NCI-H345 treated with DMSO at 0.1 percent for 48 hours (cell line): Measurements from ENCODE around the gene RCOR2.
"Not testable (repeated sequence)": the region's sequence is repeated elsewhere in the genome, so short reads cannot be mapped to it uniquely, and the experiment has no call there.

Source experiments
- DNase-seq: peaks from one replicate; lab custom pipeline; 2025; ENCODE audit not compliant: unreplicated experiment; lab: John Stamatoyannopoulos, UW

RCOR2 gene

DNA sequence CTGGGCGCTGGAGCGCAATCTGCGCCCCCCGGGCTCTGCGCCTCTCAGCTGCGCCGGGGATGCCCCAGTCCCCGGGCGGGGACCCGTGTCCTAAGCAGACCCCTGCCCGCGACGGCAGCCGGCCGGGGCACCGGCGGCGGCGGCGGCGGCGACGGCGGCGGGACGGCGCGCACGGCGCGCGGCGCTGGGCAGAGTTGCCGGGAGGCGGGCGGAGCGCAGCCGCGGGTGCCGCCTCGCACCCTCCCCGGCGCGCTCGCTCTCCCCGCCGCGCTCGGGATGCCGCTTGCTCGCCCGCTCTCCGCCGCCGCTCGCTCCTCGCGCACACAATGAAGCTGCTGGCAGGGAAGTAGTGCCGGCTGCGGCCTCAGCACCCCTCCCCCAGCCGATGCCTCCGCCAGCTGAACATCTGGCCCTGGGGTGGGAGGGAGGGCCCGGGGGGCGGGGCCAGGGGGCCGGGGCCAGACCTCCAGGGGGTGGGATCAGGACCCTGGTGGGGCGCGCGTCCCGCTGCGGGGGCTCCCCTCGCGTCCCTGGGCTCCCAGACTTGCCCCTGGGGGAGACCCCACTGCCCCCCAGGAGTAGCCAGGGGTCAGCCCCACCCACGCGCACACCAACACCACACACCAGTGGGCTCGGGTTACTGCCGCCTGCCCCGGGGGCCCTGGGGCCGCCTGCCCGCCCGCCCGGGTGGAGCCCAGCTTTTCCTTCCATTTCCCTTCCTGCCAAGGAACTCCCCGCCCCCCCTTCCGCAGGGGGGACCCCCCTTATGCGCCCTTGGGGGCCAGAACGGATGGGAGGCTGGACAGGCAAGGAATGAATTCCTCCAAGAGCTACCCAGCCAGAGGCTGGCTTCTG lies at the start of gene RCOR2:
Gene RCOR2, minus strand, starts transcription at position 328 of the 855 bp plus-strand sequence. CDS start 708 bp downstream, outside the sequence.
- peak; percentile 54 for DNase-seq

DNA sequence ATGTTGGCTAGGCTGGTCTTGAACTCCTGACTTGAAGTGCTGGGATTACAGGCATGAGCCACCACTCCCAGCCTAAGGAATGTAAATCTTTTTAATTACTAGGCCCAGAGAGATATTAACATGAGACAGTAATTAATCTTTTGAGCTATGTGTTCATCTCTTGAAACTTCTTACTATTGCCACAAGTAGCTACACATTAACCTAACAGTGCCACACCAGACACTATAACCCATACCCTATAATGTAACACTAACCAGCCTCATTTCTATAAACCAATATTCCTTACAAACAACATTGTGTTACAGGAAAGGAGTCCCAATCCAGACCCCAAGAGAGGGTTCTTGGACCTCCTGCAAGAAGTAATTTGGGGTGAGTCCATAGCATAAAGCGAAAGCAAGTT lies 49.5 kb upstream of the RCOR2 start:
- DNase-seq = no peak

DNA sequence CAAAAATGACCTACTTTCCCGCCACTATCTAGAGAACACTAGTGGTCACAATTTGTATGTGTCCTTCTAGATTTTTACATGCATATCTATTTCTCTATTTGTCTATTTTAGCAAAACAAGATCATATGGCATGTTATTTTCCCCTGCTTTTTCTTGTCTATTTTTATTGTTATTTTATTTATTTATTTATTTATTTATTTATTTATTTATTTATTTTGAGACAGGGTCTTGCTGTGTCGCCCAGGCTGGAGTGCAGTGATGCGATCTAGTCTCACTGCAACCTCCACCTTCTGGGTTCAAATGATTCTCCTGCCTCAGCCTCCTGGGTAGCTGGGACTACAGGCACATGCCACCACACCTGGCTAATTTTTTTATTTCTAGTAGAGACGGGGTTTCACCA lies 46.9 kb upstream of the RCOR2 start:
- DNase-seq = not testable (repeated sequence)

DNA sequence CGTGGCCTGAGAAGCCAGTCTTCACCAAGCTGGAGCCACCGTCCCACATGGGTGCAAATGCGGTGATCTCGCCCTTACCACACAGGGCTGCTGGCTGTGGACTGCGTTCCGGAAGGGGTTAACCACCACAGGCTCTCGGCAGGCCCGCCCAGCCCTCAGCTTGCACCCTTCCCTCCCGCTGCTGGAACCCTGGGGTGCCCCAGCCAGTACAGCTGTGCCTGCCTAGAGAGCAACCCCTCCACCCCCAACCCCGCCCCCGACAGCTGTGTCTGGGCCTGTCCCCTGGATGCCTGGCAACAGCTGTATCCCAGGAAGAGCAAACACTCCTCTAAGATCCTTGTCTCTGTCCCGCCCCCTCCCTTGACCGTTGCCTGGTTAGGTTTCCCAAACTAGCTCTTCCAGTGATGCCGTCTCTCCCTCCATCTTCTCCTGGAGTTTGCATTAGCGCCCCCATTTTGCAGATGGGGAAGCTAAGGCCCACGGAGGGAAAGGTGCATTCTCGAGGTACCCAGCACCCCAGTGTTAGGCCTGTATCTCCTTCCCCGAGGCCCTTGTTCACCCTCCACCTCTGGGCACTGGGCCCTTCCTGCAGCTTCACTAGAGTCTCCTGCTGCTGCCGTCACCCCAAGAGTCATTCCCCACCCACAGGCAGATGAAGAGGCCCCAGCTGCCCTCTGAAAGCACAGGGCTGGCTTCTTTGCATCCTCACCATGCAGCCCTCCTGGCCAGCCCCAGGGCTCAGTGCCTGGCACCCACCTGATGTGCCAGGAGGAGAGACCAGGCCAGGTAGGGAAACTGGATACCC lies 44.8 kb upstream of the RCOR2 start:
- peak; percentile 77 for DNase-seq

DNA sequence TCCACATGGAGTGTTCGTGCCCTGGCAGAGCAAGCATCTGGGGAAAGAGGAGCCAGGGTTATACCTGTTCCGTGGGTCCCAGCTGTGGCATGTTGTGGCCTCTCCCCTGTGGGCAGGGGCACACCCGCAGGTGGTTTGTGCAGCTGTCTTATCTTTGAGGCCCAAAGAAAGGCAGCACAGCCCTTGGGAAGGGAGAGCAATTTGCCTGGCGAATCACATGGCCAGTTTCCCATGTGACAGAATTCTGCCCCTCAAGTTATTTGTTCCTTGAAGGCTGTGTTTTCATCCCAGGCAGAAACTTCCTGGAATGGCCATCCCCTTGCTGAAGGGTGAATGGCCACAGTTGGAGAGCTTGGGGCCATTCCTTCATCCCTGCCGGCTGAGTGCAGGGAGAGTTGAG lies 41.0 kb upstream of the RCOR2 start:
- no peak for DNase-seq

DNA sequence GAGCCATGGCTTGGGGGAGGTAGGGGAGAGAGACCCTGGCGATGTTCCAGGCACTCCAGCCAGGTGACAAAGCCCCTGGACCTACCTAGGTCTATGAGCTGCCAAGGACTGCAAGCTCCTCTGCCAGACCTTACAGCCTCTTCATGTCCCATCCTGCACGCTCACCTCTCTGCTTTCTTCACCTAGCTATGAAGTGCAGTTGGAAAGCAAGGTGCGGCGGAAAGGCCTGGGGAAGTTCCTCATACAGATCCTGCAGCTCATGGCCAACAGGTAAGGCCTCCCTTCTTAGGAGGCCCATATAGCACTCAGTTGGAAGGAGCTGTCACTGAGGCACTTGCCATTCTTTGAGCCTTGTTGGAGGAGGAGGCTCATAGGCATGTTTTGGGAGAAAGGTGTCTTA lies 35.6 kb upstream of the RCOR2 start:
- DNase-seq = no peak

DNA sequence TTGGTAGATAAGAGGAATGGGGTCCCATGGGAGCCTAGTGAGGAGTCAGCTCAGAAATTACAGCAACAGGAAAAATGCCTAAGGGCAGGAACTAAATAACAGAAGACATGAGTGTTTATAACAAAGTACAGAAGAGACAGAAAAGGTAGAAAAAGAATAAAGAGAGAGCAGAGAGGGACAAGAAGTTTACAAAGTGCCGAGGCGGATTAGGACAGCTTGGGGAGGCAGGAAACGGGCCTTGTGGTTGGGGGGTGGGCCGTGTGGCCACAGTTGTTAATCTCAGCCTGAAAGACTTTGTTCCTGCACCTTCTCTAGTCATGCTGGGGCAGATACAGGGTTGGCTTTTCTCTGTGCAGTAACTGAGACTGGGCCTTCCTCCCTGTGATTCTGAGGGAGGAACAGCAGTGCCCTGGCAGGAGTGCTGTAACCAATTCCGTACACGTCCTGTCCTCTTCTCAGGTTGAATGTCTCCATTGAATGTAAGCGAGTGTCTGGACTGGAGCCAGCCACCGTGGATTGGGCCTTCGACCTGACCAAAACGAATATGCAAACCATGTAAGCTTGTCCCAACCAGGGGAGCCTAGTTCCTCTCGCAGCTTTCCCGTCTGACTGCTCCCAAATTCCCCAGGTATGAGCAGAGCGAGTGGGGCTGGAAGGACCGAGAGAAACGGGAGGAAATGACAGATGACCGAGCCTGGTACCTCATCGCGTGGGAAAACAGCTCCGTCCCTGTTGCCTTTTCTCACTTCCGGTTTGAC lies 35.0 kb upstream of the RCOR2 start:
- DNase-seq = no peak

DNA sequence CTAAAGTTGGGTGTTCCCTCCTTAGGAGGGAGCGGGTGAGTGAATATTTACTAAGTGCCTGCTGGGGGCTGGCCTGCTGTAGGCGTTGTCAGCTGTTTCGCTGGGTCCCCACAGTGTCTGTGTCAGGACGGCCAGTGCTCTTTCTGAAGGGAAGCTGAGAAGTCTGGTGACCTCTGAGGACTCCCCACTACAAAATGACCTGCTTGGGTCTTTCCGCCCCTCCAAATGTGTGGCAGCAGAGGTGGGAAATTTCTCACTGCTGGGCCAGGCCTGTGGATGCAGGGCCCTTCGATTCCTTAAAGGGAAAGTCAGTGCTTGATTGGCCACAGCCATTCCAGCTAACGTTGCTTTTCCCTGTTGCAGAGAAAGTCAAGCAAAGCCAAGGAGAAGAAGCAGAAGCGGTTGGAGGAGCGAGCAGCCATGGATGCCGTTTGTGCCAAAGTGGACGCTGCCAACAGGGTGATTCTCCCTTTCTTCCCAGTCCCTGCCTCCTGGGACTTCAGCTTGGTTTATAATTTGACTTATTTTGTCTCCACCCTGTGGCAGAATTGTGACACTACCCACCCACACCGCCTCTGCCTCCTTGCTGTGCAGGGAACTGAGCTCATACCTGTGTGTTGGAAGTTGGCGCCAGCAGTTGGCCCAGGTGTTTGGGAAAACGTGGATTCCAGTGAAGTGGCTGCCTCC lies 28.7 kb upstream of the RCOR2 start:
- DNase-seq = peak; percentile 34

DNA sequence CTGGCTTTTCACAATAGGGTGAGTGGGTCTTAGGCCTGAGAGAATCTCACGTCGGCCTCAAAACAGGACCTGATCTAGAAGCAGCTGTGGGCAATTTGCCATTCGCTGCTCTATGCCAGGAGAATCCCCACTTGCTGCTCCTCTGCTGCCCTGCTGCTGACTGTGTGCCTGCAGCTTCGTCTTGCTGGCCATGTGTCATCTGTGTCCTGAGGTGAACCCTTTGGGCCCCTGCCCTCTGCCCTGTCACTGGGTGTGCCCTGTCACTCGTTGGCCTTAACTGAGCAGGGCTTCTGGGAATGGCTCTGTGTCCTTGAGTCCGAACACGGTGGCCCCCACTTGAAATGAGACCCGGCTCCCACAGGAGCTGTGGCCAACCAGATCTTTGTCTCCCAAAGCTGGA lies 28.0 kb upstream of the RCOR2 start:
- DNase-seq = no peak

DNA sequence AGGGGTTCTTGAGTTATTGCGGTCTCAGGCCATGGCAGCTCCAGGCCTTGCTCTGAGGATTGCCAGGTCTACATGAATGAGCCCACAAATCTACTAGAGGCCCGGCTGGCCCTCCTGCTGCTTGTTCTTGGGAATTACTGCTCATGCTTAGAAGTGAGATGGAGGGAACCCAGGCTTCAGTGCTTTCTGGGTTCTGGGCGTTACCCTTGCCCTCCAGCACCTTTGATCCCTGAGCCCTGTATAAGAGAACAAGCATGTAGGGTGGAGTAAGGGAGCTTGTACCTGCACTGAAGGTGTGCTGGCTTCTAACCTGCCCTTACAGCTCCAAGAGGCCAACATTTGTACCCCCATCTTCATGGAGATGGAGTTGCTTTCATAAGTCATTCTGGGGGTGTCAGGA lies 25.8 kb upstream of the RCOR2 start:
- no peak for DNase-seq

DNA sequence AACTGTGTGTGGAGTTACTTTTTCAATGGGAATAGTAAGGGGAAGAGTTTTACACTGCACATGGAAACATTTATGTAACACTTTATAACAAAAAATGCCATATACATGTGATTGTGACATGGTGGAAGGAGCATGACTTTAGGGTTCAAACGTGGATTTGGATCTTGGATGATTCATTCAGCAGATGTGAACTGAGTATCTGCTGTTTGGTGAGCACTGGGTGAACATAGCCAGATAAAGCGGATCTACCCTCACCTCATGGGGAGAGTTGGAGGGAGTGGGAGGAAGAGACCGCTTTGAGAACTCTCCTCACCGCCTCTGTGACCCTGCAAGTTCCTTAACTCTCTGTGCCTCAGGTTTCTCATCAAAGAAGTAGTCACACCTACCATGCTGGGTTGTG lies 24.9 kb upstream of the RCOR2 start:
- DNase-seq = no peak

DNA sequence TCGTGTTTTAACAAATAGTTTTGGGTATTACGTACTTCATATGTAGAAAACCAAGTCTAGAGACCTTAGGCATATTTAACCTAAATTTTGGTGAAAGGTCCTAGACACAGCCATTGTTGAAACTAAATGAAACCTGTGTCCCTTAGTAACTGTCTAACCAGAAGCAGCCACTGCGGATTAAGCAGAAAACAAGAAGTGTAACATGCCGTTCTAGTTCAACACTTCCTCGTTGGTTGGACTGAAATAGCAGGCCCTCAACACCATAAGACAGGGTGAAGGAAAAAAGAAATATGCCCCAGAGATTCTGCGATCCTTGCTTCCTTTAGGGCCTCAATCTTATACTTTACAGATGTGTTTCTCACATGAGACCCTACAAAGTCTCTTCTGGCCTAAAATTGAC lies 23.8 kb upstream of the RCOR2 start:
- DNase-seq = no peak

DNA sequence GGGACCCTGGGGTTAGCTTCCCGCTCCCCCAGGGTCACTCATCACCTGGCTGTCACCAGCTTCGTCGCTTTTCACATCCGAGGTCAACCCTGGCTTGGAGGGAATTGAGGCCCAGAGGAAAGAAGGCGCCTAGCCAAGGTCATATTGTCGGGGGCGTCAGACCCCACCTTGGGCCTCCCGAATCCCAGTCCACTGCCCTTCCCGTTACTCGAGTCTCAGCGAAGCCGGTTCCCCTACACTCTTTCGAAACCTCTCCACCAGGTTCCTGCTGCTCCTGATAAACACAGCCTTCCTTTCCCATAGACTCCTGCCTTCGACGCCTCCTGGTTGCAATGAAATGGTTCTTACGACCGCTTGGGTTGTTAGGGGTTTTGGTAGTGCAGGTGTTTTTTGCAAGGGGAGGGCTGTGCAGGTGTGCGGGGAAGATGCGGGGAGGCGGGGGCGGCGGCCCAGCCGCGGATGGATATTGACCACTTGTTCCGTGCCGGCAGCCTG lies 22.5 kb upstream of the RCOR2 start:
- DNase-seq = no peak

DNA sequence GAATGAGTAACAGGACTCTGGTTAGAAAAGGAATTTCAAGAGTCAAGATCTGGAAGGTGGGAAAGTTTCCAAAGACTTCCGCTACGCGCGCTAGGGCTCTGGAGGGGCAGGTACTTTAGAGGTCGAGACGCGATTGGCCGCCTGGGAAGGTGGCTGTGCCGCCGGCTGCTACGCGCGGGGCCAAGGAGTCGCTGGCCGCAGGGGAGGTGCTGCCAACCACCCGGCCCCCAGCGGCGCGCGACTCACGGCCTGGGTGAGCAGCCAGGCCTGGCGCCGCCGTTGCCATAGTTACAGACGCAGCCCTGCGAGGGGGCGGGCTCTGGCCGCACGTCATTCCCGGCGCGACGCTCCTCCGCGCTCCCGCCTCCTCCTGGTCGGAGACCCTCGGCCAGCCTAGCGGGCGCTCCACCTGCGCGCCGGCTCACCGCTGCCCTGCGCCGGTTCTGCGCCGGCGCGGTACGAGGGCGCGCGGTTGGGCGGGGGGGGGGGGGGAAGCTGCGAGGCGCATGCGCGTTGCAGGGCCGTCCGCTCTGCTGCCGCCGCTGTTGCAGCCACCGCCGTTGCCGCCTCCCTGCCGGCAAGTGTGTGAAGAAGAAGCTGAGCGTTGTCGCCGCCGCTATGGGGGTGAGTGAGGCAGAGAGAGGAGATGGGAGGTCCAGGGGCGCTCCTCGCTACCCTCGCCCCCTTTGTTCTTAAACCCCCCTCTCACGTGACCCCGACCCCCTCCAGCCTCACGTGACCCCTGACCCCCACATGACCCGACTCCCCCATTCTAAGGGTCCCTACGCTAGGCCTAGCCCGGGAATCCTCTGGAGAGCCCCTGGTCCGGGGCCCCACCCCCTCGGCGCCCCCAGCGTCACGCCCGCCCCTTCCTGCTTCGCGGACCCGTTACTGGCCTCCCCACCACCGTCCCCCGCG lies 21.8 kb upstream of the RCOR2 start, which contains the start of gene NAA40:
Gene NAA40, plus strand, starts transcription at position 524 of the 918 bp plus-strand sequence. Its CDS starts 95 bp downstream, at position 619.
- peak; percentile 78 for DNase-seq

DNA sequence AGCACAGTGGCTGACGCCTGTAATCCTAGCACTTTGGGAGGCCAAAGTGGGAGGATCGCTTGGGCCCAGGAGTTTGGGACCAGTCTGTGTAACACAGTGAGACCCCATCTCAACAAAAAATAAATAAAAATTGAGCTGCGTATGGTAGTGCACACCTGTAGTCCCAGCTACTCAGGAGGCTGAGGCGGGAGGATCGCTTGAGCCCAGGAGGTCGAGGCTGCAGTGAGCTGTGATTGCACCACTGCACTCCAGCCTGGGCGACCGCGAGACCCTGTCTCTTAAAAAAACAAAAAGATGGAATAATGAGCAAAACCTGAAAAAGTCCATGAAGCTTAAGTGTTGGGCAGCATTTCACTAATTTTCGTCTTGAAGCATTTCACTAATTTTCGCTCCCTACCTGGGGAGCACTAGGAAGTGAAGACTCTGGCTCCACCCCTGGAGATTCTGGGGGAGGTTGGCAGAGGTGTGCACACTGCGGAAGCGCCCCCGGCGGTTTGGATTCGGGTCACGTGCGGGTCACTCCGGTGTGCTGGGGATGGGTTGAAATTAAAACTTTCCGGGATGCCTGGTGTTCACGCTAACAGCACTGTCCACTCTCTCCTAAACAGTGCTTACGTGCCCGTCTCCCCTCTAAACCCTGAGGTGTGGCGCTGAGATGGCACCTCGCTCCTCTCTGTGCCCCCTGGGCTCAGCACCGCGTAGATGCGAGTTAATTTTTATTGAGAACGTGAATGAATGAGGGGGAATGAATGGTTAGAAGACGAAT lies 20.9 kb upstream of the RCOR2 start:
- DNase-seq = peak; percentile 14

DNA sequence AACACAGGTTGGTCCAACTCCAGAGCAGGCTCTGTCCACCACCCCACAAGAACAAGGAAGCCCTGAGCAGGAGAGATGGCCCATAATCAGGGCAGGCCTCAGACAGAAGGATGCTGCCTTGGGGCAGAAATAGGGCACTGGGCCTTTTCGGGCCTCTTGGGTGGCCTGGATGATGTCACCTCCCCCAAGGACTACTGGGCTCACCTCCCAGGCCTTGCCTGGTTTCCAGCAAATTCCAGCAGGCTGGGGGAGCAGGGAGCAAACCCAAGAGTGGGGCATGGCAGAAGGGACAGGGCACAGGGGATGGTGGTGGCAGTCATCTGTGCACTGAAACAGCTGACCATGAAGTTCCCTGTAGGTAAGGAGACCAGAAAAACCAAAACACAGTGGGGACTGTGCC lies 16.5 kb upstream of the RCOR2 start:
- no peak for DNase-seq

DNA sequence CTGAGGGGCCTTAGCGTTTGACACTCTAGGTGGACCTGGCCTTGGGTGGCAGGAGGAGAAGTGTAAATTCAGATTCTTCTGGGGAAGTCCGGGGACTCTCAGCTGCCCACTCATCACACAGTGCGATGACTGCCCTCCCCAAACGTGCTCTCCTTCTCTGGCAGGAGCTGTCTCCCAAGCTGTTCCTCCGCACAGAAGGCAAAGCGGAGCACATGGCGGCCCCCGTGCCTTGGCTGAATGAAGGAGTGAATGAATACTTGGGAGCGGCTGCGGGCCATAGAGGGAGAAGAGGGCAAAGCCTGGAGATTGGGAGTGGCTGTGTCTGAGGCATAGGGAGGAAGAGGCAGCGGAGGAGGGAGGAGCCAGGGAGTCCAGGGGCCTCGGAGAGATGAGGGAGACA lies 14.9 kb upstream of the RCOR2 start:
- no peak for DNase-seq

DNA sequence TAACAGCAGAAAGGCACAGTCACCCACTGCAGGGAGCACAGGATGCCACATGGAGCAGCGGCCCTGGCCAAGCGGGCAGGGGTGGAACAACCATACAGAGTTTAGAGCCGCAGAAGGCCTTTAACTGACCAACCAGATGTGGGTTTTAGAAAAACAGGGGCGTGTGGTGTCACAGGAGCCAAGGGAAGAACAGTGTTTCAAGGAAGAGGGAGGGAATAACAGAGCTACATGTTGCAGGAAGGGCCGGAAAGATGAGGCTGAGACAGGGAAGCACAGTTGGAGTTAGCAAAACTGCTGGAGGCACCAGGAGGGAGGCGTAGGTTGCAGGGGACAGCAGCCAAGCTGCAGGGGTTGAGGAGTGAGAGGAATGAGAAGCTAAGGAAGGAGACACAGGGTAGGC lies 14.1 kb upstream of the RCOR2 start:
- DNase-seq = no peak

DNA sequence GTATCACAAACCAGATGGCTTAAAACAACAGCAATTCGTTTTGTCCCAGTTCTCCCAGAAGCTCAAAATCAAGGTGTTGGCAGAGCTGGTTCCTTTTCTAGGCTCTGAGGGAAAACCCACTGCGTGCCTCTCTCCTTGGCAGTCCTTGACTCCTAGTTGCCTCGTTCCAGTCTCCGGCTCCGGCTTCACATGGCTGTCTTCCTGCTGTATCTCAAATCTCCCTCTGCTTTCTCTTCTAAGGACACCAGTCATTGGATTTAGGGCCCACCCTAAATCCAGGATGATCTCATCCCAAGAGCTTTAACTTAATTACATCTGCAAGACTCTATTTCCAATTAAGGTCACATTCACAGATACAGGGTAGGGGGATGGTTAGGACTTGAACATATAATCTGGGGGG lies 12.7 kb upstream of the RCOR2 start:
- DNase-seq = no peak
